Subcutaneous adipose tissue (tissue), 4 donors: ENCODE measurements around the gene PYGM. TPM values are rescaled to one million over a fixed set of nuclear protein-coding genes. Genes with fewer than 3 reads are reported as not detected.

Experiments used
- CTCF ChIP-seq: fragments of 450-650 bp; IDR thresholded peaks from one replicate; pipeline ENCODE4 v1.5.1; 2016; ENCODE audit warnings: low read depth, mild to moderate bottlenecking, control low read depth, antibody characterized with exemption, moderate library complexity
- total RNA-seq, 4 donors: library from RNA; depleted of rRNA; stranded (reverse); fragments of >200 nt; gene quantifications; one replicate each; pipeline ENCODE4 v1.1.0, GENCODE V29; 2016

The PYGM gene
- total RNA-seq, 4 donors from 2014 or later, result 0.51 to 63.7 (median 4.4) TPM

DNA sequence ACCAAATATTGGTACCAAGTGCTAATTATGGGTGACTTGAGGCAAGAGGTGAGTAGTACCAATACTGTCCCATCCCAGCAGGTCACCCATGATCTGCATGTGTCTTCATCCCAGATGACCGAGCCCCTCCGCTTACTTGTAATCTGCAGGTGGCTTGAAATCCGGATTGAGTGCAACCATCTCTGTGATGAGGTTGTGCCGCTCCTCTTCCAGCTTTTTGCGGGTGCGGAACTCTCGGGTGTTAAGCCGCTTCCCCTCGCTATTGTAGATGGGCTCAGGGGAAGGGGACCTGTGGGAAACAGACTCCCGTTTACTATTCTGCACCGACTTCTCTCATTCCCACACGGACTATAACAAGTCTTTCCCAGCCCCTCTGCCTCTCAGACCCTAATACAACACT lies 10.3 kb upstream of the PYGM start:
- no peak for TF ChIP-seq CTCF

DNA sequence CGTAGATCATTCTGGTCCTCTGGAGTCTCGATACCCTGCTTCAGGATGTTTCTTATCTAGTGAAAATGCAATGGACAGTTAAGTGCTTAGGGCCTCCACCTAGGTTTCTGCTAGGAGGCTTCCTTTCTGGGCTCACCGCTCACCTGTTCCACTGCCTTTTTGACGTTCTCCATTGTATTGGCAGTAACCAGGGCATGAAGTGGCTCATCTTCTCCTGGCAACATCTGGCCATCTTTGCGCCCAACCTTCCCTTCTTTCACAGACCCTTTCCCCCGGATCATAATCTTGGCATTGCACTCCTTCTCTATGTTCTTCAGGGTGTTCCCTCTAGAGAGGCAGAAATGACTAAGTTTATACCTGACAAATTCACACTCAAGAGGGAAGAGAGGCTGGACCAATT lies 9.5 kb upstream of the PYGM start:
- TF ChIP-seq CTCF, result no peak

- TF ChIP-seq CTCF, result no peak
Observed at GRCh38 chr11:64768300-64768694, 8.5 kb upstream of the PYGM start.

GRCh38 chr11:64767344-64768299 lies 7.8 kb upstream of the PYGM start:
- TF ChIP-seq CTCF, result no peak

DNA sequence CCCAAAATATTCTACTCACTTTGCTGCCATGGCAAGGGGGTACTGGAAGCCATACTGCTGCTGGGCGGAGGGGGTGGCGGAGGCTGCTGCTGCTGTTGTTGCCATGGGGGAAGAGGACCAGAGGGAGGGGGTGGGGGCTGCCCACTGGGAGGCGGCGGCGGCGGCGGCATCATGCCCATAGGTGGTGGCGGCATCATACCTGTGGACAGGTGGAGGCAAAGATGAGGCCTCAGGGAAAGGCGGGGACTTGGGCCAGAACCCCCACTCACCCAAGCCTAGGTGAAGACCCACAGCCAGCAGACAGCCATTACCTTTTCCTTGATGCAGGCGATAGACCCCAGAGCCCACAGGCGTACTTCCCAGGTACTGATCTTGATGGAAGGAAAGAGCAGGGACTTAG lies 7.1 kb upstream of the PYGM start:
- no peak for TF ChIP-seq CTCF

- no peak for TF ChIP-seq CTCF
Observed at GRCh38 chr11:64765851-64766665, 6.3 kb upstream of the PYGM start.

- TF ChIP-seq CTCF, result no peak
Observed at GRCh38 chr11:64765291-64765850, 5.6 kb upstream of the PYGM start.
